Stomach smooth muscle (tissue), 2 donors: Measurements from ENCODE around the gene S100PBP.
"Not testable (repeated sequence)": the region's sequence is repeated elsewhere in the genome, so short reads cannot be mapped to it uniquely, and the experiment has no call there.

Experiments
- H3K27ac ChIP-seq: one replicate; pipeline ENCODE4 v1.7.0; 2013; ENCODE audit warnings: mild to moderate bottlenecking, low read length, inconsistent platforms
- H3K27me3 ChIP-seq, 2 donors: one replicate each; pipeline ENCODE4 v1.7.0; 2013; ENCODE audit warnings: low read length in 2 of 2; ENCODE audit not compliant: insufficient read depth in 2 of 2, control insufficient read depth in 1 of 2
- H3K36me3 ChIP-seq, 2 donors: one replicate each; pipeline ENCODE4 v1.7.0; 2013; ENCODE audit warnings: low read length in 2 of 2; ENCODE audit not compliant: control insufficient read depth in 2 of 2, insufficient read depth in 2 of 2
- H3K4me1 ChIP-seq: one replicate; pipeline ENCODE4 v1.7.0; 2013; ENCODE audit warnings: low read length; ENCODE audit not compliant: control insufficient read depth, insufficient read depth
- H3K4me3 ChIP-seq, 2 donors: one replicate each; pipeline ENCODE4 v1.7.0; 2013; ENCODE audit warnings: low read length in 2 of 2
- H3K9ac ChIP-seq, 2 donors: one replicate each; pipeline ENCODE4 v1.7.0; 2013; ENCODE audit warnings: low read length in 2 of 2, mild to moderate bottlenecking in 1 of 2
- H3K9me3 ChIP-seq, 2 donors: one replicate each; pipeline ENCODE4 v1.7.0; 2013; ENCODE audit warnings: low read length in 2 of 2; ENCODE audit not compliant: control insufficient read depth in 2 of 2
- donor health status: healthy.
- donor health status: Pancreatic carcinoma.

The S100PBP gene

GRCh38 chr1:32902535-32902920 is 85.1 kb downstream of the S100PBP start:
- peaks cover 2 to 3% of the 10 kb centered on the region in 2 donors for H3K27me3 ChIP-seq
- no peak overlapping the region for H3K27ac ChIP-seq
- no peak overlapping the region for H3K9ac ChIP-seq
- no peak overlapping the region for H3K4me3 ChIP-seq
- H3K36me3 ChIP-seq: peaks cover 0 to 2% of the 10 kb centered on the region in 2 donors
- H3K9me3 ChIP-seq: no peaks in the 10 kb centered on the region
- H3K4me1 ChIP-seq: peaks cover 13% of the 10 kb centered on the region

DNA sequence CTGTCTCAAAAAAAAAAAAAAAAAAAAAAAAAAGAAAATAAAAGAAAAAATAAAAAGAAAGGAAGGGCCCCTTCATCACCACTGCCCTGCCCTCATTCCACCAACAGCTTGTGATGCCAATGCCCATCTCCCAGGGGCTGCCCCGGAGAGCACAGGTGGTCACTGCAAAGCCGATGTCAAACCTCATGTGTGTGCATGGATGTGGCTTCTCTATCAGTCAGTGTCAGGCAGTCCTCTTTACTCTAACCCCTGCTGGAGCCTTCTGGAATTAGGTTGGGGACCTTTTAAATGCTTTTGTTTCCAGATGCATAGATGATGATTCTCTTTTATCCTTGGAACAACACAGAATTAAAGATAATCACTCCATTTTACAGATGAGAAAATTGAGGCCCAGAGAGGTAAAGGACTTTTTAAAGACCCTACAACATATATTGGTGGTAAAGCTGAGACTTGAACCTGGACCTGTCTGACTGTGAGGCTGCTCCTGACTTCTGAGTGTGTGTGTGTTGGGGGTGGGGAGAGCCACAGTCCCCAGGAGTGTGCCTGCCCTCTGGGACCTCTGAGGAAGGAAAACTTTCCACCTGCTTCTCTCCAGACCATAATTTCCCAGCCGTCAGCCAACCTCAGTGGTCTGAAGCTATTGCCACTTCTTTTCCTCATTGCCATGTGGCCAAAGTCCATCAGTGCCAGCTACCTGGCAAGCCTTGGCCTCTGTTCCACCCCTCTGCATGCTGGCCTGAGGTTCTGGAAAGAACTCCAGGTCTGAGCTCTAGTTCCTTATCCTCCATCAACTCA is 86.7 kb downstream of the S100PBP start:
- H3K9me3 ChIP-seq: no peaks in the 10 kb centered on the region
- no peaks in the 10 kb centered on the region for H3K36me3 ChIP-seq
- H3K9ac ChIP-seq: no peak overlapping the region
- peaks cover 0 to 3% of the 10 kb centered on the region in 2 donors for H3K27me3 ChIP-seq
- no peak overlapping the region for H3K27ac ChIP-seq
- H3K4me3 ChIP-seq: no peak overlapping the region
- peaks cover 13% of the 10 kb centered on the region for H3K4me1 ChIP-seq

DNA sequence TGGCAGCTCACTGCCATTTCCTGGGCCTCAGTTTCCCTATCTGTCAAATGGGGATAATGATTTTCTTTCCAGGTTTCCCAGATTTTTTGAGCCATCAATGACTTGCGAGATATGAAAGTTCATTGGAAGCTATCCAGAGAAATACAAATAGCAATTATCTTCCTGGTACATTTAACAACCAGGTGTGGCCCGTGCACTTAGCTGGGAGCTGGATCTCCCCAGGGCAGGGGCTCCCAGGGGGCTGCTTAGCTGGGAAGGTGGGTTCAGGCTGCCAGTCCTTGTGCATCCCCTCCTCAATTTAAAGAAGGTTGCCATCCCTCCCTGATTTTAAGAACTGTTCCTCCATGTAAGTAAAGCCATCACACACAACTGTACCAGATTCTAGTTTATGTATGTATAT is 87.3 kb downstream of the S100PBP start:
- Histone ChIP-seq H3K27me3 (peaks cover 0 to 3% of the 10 kb centered on the region in 2 donors), H3K4me1 (peaks cover 13% of the 10 kb centered on the region), H3K27ac (no peak overlapping the region), H3K4me3 (no peak overlapping the region), H3K9ac (no peak overlapping the region), H3K36me3 (no peaks in the 10 kb centered on the region), H3K9me3 (no peaks in the 10 kb centered on the region)

- not testable (repeated sequence) for H3K4me1 ChIP-seq, H3K9ac ChIP-seq, H3K36me3 ChIP-seq, H3K9me3 ChIP-seq, H3K27me3 ChIP-seq, H3K4me3 ChIP-seq, H3K27ac ChIP-seq
These were observed 88.1 kb downstream of the S100PBP start for GRCh38 chr1:32905588-32905987.

GRCh38 chr1:32906654-32907053 is 89.2 kb downstream of the S100PBP start:
- H3K9ac ChIP-seq: no peak overlapping the region

GRCh38 chr1:32907435-32907834 is 90.0 kb downstream of the S100PBP start:
- no peak overlapping the region for H3K27ac ChIP-seq
- no peak overlapping the region for H3K4me3 ChIP-seq
- H3K9ac ChIP-seq: no peak overlapping the region

More at GRCh38 chr1:32906654-32907053, 89.2 kb downstream of the S100PBP start:
- Histone ChIP-seq H3K27ac (no peak overlapping the region), H3K4me3 (no peak overlapping the region), H3K4me1 (peaks cover 1% of the 10 kb centered on the region), H3K36me3 (no peaks in the 10 kb centered on the region), H3K27me3 (peaks cover 0 to 3% of the 10 kb centered on the region in 2 donors), H3K9me3 (no peaks in the 10 kb centered on the region)

More at GRCh38 chr1:32907435-32907834, 90.0 kb downstream of the S100PBP start:
- Histone ChIP-seq H3K27me3 (peaks cover 0 to 1% of the 10 kb centered on the region in 2 donors), H3K4me1 (no peaks in the 10 kb centered on the region), H3K9me3 (no peaks in the 10 kb centered on the region), H3K36me3 (no peaks in the 10 kb centered on the region)
